HG03097 (cell line): ENCODE results near the gene CTSH.
"Not testable (repeated sequence)": the region's sequence is repeated elsewhere in the genome, so short reads cannot be mapped to it uniquely, and the experiment has no call there.

Source experiments
- ATAC-seq: cut with Tn5 transposase; IDR thresholded peaks from one replicate; pipeline ENCODE4 v1.9.1; 2021; ENCODE audit not compliant: unreplicated experiment, low FRiP score

The CTSH gene

DNA sequence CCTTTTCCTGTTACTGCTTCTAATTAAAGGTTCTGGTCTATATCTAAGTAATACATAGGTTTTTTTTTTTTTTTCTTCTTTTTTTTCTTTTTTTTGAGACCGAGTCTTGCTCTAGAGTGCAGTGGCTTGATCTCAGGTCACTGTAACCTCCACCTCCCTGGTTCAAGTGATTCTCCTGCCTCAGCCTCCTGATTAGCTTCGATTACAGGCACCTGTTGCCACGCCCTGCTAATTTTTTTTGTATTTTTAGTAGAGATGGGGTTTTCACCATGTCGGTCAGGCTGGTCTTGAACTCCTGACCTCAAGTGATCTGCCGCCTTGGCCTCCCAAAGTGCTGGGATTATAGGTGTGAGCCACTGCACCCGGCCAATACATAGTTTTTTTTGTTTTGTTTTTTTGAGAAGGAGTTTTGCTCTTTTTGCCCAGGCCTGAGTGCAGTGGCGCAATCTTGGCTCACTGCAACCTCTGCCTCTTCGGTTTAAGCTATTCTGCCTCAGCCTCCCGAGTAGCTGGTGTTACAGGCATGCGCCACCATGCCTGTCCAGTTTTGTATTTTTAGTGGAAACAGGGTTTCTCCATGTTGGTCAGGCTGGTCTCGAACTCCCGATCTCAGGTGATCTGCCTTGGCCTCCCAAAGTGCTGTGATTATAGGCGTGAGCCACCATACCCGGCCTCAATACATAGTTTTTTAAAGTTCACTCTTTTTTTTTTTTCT is 43.9 kb downstream of the CTSH start:
- ATAC-seq, result not testable (repeated sequence)

DNA sequence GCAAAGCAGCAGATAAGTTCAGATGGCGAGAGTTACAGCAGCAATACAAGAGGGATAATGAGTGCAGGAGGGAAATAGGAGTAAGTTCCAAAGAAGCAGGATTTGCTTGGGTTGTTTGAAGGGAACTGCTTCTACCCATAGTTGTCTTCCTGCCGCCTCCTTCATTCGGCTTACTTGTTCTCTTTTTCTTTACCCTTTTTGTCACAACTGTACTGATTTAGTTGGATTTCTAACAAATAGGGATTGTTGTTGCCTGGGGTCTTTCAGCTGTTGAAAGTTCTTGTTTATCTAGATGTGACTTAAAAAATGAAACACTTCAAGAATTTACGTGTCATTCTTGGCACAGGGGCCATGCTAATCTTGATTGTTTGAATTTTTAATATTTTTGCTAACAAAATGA is 46.3 kb downstream of the CTSH start:
- no peak for ATAC-seq

DNA sequence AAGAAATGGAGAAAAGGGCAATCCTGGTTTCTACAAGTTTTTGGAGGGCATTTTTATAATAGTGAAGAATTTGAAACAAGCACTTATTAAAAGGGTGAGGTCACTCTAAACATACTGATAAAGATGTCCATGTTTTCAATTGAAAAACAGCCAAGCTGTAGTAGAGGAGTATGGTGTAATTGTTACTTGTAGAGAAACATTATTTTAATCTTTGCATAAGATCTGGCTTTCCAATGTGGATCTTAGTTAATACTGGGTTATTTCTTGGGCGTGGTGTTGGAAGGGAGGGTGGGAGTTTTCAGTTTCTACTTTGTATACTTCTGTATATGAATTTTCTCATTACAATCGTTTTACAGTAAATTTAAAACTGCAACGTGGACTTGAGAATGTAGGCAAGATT is 49.4 kb downstream of the CTSH start:
- no peak for ATAC-seq

DNA sequence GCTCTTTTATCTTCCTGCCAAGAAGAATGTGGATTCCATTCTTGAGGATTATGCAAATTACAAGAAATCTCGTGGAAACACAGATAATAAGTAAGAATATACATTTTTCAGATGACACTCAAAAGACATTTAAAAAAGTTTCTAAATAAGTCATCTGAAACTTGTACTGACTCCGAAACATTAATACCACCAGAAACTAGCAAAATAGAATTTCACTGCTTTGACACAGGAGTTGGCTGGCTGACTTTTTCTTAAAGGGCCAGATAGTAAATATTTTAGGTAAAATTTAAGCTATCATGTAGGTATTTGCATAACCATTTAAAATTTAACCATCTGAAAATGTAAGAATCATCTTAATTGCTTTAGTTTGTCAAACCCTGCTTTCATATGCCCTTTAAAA is 51.3 kb downstream of the CTSH start:
- ATAC-seq, result no peak

DNA sequence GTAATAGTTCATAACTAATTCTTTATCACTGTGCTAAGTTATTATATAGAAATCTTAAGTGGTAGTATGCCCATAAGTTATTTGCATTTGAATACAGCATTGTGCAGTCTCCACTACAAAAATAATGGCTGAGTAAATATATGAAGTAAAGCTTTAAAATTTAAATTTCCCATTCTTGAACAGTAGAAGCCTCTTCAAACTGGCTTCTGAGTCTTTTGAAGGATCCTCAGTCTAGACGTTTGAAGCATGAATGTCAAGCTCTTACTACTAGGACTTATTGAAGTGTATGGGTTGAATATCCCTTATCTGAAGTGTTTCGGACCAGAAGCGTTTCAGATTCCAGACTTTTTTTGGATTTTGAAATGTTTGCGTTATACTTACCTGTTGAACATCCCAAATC is 55.8 kb downstream of the CTSH start:
- ATAC-seq, result no peak

DNA sequence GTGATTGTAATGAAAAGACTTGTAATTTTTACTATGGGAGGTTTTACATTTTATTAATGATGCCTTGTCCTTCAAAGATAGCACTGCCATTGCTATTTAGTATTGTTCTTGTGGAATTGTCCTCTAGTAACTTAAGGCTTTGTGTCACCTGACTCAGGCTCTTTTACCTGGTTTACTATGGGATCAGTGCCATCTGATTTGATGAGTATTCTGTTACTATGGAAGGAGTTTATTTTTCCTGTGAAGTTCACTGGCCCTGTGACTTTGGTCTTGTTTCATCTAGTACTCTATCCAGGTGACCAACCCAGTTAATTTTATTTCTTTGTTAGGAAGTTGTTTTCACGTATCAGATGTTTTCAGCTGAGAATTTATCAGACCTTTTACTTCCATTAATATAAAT is 63.2 kb downstream of the CTSH start:
- no peak for ATAC-seq

DNA sequence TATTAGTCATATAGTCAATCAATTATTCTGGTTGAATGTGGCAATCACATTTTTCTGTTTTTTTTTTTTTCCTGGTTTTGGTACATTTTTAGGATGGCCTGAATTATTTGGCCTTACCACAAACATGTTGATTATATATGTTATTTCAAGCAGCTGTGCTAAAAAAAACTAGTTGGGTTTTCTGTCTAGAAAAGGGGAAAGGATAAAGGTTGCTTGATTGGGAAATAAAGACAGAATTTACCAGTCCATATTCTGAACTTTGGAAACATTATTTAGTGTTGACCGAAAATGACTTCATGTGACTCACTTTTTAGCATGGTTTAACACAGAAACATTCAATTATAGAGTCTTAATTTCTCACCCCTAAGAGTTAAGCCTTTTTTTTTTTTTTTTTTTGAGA is 64.0 kb downstream of the CTSH start:
- no peak for ATAC-seq

DNA sequence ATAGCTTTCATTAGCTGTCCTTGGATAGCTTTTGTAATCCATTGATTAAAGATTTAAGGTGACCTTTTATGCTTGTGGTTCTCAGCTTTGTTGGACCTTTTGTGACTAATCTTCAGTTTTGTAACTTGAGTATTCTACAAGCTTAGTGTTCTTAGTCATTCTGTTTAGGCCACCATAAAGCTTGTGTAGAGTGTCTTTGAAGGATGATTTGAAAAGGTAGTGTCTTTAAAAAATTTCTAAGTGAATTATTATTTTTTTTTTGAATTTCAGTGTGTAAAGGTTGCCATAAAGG is 64.7 kb downstream of the CTSH start:
- no peak for ATAC-seq

DNA sequence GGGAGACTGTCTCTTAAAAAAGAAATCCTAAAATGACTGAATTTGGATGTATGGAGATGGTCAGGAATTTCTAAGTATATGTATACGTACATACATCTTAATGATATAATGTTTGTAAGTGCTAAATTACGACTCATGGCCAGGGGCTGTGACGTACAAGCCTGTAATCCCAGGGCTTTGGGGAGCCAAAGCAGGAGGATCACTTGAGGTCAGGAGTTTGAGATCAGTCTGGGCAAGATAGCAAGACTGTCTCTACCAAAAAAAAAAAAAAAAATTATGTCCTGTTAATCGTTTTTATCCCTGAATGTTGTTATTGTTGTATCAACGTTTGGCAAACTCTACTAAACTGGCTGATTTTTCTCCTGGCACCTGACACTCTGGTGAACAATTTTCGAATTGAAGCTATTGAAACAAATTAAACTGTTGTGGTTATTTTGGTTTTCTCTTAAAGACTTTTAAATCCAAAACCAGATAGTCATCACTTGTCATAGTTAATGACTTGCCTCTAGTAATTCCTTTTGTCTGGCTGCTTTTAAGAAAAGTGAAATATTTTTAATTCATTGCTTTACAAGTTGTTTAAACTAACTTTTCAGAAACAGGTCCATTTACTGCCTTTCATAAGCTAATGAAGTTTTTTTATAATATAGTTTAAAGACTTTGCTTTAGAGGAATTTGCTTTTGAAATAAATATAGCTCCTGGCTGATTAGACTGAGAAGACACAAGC is 65.2 kb downstream of the CTSH start:
- ATAC-seq, result no peak

DNA sequence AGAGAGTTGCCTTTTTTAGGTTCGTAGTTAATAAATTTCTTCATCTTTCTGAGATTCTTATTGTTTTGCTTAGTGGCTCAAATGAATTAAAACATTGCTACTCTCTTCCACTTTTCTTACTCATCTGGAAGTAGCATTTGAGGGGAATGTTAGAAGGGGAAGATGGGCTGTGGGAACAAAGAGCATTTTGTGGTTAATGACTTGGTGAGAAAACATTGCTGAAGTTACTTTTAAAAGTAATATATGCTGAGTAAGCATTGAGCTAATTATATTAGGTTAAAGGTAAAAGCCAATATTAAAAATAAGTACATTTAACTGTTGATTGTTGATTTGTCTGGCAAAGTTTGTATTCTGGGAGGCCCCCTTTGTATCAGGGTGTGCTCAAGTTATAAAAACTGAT is 66.5 kb downstream of the CTSH start:
- no peak for ATAC-seq

DNA sequence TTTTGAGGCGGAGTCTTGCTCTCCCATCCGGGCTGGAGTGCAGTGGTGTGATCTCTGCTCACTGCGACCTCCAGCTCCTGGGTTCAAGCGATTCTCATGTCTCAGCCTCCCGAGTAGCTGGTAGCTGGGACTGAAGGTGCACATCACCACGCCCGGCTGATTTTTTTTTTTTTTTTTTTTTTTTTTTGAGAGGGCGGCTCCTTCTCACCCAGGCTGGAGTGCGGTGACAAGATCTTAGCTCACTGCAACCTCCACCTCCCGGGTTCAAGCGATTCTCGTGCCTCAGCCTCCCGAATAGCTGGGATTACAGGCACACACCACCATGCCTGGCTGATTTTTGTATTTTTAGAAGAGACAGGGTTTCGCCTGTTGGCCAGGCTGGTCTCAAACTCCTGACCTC is 67.9 kb downstream of the CTSH start:
- ATAC-seq, result not testable (repeated sequence)

DNA sequence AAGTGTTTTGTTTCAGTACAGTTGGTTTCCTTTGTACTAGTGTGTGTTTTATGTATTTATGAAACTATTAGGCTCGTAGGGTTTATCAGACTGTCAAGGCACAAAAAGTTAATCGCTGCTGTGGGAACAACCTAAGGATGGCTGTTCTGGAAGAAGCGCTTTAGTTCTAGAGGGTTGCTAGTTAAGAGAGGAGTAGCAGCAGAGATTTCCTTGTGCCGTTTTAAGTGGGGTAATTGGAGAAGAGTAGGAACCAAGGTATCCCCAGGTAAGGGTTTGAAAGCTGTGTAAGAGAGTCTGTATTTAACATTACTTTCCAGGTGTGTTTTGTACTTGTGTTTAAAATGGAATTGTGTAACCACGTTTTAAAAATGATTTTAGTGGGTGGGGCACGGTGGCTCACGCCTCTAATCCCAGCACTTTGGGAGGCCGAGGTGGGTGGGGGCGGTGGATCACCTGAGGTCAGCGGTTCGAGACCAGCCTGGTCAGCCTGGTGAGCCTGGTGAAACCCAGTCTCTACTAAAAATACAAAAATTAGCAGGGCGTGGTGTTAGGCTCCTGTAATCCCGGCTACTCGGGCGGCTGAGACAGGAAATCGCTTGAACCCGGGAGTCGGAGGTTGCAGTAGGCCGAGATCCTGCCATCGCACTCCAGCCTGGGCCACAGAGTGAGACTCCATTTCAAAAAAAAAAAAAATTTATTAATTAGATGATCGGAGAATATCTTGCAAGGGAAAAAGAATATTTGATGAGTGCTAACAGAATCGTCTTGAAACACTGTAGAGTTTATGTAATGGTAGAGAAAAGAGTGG is 69.5 kb downstream of the CTSH start:
- no peak for ATAC-seq

DNA sequence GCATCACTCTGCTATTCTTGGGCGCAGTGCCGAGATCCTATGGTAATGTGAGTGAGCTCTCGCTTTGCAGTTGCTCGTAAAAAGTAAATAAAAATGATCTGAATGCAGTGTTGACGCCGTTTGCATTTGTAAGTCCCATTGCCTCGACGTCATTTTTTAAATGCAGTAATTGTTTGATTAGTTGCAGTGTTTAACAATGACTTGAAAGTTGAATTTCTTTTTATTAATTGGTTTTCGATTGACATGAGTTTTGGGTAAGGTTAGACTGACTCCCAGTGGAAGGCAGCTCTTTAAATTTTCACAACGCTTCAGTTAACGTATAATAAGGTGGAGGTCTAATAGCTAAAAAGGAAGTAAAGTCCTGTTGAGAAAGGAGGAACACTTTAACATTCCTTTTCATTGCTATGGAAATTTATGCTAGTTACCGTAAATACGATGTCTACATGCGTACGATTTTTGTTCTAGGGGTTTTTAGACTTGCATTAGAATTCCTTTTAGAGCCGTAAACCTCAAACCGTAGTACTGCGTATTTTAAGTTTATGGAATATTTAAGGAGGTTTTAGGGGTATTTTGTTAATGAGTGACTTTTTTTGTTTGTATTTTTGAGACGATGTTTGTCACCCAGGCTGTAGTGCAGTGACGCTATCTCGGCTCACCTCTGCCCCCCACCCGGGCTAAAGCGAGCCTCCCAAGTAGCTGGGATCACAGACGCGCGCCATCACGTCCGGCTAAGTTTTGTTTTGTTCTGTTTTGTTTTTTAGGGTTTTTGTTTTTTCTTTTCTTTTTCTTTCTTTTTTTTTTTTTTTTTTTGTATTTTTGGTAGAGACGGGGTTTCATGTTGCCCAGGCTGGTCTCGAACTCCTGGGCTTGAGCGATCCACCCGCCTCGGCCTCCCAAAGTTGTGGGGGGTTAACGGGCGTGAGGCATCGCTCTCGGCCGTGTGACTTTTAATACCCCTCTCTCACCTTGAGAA is 70.8 kb downstream of the CTSH start:
- no peak for ATAC-seq

DNA sequence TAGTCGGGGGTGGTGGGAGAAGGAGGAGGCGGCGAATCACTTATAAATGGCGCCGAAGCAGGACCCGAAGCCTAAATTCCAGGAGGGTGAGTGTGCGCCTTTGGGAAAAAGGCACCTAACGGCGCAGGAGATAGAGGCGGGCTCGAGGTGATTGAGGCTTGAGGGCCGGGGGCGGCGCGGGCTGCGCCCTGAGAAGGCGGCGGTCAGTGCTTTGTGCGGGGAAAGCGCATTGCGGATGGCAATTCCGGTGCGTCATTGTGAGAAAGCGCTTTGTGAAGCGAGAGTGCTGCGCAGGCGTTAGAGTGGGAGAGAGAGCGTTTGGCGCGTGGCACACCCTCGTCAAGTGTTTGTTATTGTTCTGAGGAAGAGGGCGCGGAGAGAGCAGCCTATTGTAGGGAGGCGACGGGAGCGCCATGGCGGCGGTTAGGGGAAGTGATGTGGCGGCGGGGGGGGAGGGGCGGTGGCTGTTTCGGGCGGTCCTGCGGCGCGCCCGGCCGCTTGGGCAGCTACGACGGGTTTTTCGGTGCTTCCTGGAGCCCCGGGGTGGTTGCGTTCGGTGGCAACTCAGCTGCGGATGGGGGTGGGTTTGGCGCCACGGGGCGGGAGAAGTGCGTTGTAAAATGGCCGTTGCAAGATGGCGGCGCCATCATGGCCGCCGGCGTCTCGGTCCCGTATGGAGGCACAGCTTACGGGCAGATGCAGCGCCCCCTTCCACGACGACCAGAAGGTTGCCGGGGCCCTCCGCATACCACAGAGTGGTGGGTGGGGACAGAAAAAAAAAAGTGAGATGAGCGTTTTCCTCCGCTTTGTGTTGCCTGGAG is 71.7 kb downstream of the CTSH start:
- peak; percentile 54 for ATAC-seq

DNA sequence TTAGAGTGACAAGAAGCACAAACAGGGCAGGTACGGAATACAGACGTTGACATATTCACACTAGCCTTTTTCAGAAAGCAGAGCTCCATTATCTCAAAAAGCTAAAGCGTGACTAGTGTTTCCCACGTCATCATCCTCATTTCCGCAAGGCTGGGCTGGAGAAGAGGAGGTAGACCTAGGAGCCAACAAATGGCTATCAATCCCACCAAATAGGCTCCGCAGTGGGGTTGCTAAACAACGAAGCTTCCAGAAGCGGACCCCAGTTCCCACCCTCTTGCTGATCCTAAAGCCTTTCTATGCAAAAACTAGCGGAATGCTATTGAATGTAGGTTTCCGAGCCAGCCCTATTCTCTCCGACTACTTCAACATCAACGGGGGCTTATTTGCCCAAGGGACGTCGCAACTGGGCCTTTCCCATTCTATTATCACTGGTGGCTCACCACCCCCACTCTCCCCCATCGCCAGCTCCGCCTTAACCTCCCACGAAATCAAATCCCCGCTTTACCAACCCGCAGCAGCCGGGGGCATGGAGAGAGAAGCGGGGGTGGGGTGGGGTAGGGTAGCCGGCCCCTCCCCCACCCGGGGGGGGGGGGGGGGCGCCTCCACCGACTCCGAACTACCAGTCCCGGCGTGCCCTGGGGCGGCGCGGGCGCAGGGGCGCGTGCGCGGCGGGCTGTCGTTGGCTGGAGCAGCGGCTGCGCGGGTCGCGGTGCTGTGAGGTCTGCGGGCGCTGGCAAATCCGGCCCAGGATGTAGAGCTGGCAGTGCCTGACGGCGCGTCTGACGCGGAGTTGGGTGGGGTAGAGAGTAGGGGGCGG is 72.5 kb downstream of the CTSH start, which contains the start of gene MORF4L1:
Gene MORF4L1 (plus strand): TSS at position 736 of the 817 bp plus-strand sequence. CDS start 128 bp downstream, outside the sequence.
- peak; percentile 84 for ATAC-seq

DNA sequence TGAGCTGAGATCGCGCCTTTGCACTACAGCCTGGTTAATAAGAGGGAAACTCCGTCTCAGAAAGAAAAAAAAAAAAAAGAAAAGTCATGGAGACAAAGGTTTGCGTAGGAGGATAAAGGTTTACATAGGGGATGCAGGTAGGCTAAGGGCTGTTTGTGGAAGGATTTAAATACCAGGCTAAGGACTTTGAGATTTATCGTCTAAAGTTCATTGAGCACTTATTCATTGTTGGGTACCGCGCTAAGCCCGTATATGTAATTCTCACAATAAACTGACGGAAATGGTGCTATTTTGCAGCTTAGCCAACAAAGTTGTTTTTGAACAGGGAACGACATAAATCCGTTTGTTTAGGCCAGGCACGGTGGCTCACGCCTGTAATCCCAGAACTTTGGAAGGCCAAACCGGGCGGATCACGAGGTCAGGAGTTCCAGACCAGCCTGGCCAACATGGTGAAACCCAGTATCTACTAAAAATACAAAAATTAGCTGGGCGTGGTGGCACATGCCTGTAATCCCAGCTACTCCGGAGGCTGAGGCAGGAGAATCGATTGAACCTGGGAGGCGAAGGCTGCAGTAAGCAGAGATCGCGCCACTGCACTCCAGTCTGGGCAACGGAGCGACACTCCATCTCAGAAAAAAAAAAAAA is 73.2 kb downstream of the CTSH start:
- ATAC-seq, result not testable (repeated sequence)
